IPS-15b (cell line): Measurements from ENCODE around the gene SUMO2.
"Not testable (repeated sequence)": the region's sequence is repeated elsewhere in the genome, so short reads cannot be mapped to it uniquely, and the experiment has no call there.

Experiments
- H3K27me3 ChIP-seq: one replicate; pipeline ENCODE4 v1.6.1; 2013; ENCODE audit warnings: low read length; ENCODE audit not compliant: control insufficient read depth, insufficient read depth
- H3K36me3 ChIP-seq: one replicate; pipeline ENCODE4 v1.6.1; 2013; ENCODE audit warnings: low read length; ENCODE audit not compliant: control insufficient read depth, insufficient read depth
- H3K4me1 ChIP-seq: one replicate; pipeline ENCODE4 v1.6.1; 2013; ENCODE audit warnings: mild to moderate bottlenecking, low read length; ENCODE audit not compliant: control insufficient read depth, insufficient read depth
- H3K4me3 ChIP-seq: one replicate; pipeline ENCODE4 v1.5.1; 2013; ENCODE audit warnings: low read depth, low read length
- H3K9ac ChIP-seq: one replicate; pipeline ENCODE4 v1.6.1; 2013; ENCODE audit warnings: low read depth, mild to moderate bottlenecking, low read length
- H3K9me3 ChIP-seq: one replicate; pipeline ENCODE4 v1.6.1; 2013; ENCODE audit warnings: mild to moderate bottlenecking, low read length; ENCODE audit not compliant: control insufficient read depth, insufficient read depth

Gene SUMO2

DNA sequence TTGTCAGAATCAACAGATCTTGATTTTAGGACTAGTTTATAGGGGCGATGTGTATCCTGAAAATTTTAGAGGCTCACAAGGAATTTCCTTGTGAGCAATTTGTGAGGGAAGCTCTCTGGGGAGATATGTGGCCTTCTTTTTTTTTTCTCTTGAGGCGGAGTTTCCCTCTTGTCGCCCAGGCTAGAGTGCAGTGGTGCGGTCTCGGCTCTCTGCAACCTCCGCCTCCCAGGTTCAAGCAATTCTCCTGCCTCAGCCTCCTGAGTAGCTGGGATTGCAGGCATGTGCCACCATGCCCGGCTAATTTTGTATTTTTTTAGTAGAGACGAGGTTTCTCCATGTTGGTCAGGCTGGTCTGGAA is 24.3 kb upstream of the SUMO2 start:
- not testable (repeated sequence) for H3K4me1 ChIP-seq, H3K9ac ChIP-seq, H3K9me3 ChIP-seq, H3K27me3 ChIP-seq, H3K36me3 ChIP-seq
- peak overlapping the region; percentile 13 for H3K4me3 ChIP-seq

DNA sequence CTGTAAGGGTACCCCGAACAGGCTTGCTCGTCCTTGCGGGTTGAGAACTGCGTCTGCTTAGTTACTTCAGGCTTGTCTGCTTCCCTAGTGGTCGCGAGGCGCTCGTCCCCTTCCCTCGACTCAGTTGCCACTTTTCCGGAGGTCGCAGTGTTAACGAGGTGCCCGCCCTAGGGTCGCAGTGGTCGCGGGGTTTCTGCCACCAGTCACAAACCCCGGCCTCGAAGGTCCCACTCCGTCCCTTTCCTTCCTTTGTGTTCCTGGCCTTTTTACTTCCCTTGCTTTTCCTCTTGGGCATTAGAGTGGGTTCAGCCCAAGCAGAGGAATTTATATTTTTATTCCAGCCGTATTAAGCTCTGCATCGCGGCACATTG is 23.0 kb upstream of the SUMO2 start:
- Histone ChIP-seq H3K9ac (peak overlapping the region; percentile 99), H3K36me3 (no peaks in the 10 kb centered on the region), H3K4me3 (peak overlapping the region; percentile 84), H3K27me3 (no peaks in the 10 kb centered on the region), H3K9me3 (no peaks in the 10 kb centered on the region), H3K4me1 (no peaks in the 10 kb centered on the region)

- H3K4me3 ChIP-seq = peak within 1 kb of the TSS; percentile 84
- H3K9ac ChIP-seq = peak within 1 kb of the TSS; percentile 99
- H3K36me3 ChIP-seq = no peaks in the 10 kb centered on the region
- no peaks in the 10 kb centered on the region for H3K27me3 ChIP-seq
- H3K4me1 ChIP-seq = no peaks in the 10 kb centered on the region
- no peaks in the 10 kb centered on the region for H3K9me3 ChIP-seq
Measured at GRCh38 chr17:75205037-75205792, 22.5 kb upstream of the SUMO2 start, which contains the start of gene NUP85. Gene NUP85, plus strand, starts transcription at chr17:75205679. Its CDS starts 83 bp downstream, at chr17:75205762.

GRCh38 chr17:75199886-75200618 is 17.3 kb upstream of the SUMO2 start:
- no peaks in the 10 kb centered on the region for H3K4me1 ChIP-seq
- H3K9ac ChIP-seq = no peak overlapping the region
- H3K4me3 ChIP-seq = no peak overlapping the region
- H3K36me3 ChIP-seq = no peaks in the 10 kb centered on the region
- no peaks in the 10 kb centered on the region for H3K9me3 ChIP-seq
- H3K27me3 ChIP-seq = no peaks in the 10 kb centered on the region

DNA sequence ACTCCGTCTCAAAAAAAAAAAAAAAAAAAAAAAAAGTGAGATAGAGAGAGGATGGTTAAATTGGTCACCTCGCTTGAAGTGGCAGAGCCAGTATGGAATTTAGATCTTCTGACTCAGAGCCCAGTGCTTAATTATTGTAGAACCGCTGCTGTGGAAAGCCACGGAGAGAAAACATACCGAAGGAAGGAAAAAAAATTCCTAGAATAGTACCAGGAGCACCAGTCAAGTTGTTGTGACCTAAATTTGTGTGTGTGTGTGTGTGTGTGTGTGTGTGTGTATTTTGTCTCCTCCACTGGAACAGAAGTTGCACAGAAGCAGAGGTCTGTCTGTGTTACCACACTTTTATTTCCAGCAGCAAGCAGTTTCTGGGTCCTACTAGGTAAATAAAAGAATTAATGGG is 12.1 kb upstream of the SUMO2 start:
- Histone ChIP-seq H3K4me3 (no peak overlapping the region), H3K9me3 (no peaks in the 10 kb centered on the region), H3K27me3 (no peaks in the 10 kb centered on the region), H3K9ac (no peak overlapping the region), H3K36me3 (no peaks in the 10 kb centered on the region), H3K4me1 (no peaks in the 10 kb centered on the region)

- H3K9ac ChIP-seq = no peak overlapping the region
- H3K36me3 ChIP-seq = no peaks in the 10 kb centered on the region
- no peaks in the 10 kb centered on the region for H3K4me1 ChIP-seq
- H3K4me3 ChIP-seq = no peak overlapping the region
- H3K9me3 ChIP-seq = no peaks in the 10 kb centered on the region
- H3K27me3 ChIP-seq = no peaks in the 10 kb centered on the region
Measured at GRCh38 chr17:75191584-75191983, 8.8 kb upstream of the SUMO2 start.

- H3K4me1 ChIP-seq = no peaks in the 10 kb centered on the region
- H3K4me3 ChIP-seq = no peak overlapping the region
- H3K9ac ChIP-seq = no peak overlapping the region
- H3K36me3 ChIP-seq = no peaks in the 10 kb centered on the region
- no peaks in the 10 kb centered on the region for H3K9me3 ChIP-seq
- H3K27me3 ChIP-seq = no peaks in the 10 kb centered on the region
Measured at GRCh38 chr17:75188614-75189013, 5.9 kb upstream of the SUMO2 start.

- Histone ChIP-seq H3K27me3 (no peaks in the 10 kb centered on the region), H3K36me3 (peaks cover 11% of the 10 kb centered on the region), H3K4me1 (peaks cover 6% of the 10 kb centered on the region), H3K9me3 (no peaks in the 10 kb centered on the region), H3K9ac (no peak overlapping the region), H3K4me3 (no peak overlapping the region)
Measured at GRCh38 chr17:75183999-75184884, 1.5 kb upstream of the SUMO2 start.

GRCh38 chr17:75182319-75182568 is 515 bp downstream of the SUMO2 start:
- Histone ChIP-seq H3K36me3 (peaks cover 20% of the 10 kb centered on the region), H3K4me3 (peak overlapping the region; percentile 89), H3K9ac (peak overlapping the region; percentile 97), H3K4me1 (peaks cover 6% of the 10 kb centered on the region), H3K27me3 (no peaks in the 10 kb centered on the region), H3K9me3 (no peaks in the 10 kb centered on the region)

DNA sequence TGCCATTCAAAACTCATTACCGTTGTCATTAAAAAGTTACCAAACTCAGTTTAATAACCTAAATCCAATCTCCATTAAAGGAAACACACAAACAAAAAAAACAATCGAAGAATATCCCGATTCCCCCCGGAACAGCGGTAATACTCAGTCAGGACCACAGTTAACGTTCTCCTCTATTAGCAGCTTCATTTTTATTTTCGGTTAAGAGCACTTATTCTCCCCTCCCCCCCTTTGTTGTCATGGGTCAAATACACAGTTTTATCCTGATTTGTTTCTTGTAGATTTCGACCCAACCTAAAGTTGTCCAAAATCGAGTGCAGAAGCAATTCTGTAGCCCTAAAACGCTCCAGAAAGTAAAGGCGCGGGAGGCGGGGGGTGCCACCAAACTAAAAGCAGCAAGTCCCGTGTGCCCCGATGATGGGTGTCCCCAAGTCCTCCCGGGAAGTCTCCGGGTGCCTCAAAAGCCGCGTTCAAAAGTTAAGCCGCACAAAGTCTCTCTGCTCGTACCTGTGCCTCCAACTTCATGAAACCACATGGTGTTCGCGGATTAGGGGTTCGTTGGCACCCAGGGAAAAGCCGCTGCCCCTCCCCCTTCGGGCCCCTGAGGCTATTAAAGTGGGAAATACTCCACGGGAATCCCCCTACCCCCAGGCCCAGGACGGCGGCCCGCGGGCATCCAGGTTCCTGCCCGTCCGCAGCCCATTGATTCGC is 996 bp downstream of the SUMO2 start:
- H3K36me3 ChIP-seq = peaks cover 22% of the 10 kb centered on the region
- peak overlapping the region; percentile 89 for H3K4me3 ChIP-seq
- peak overlapping the region; percentile 97 for H3K9ac ChIP-seq
- H3K4me1 ChIP-seq = peaks cover 6% of the 10 kb centered on the region
- H3K27me3 ChIP-seq = no peaks in the 10 kb centered on the region
- H3K9me3 ChIP-seq = no peaks in the 10 kb centered on the region

GRCh38 chr17:75181110-75181509 is 1.6 kb downstream of the SUMO2 start:
- H3K4me3 ChIP-seq = peak overlapping the region; percentile 89
- no peak overlapping the region for H3K9ac ChIP-seq
- H3K9me3 ChIP-seq = no peaks in the 10 kb centered on the region
- H3K27me3 ChIP-seq = no peaks in the 10 kb centered on the region
- H3K4me1 ChIP-seq = peaks cover 6% of the 10 kb centered on the region
- H3K36me3 ChIP-seq = peaks cover 25% of the 10 kb centered on the region
